GM06990 (cell line): ENCODE measurements around the gene PTRH1.

Experiments
- DNase-seq: peaks from one replicate; pipeline ENCODE4 v3.0.0-alpha.2; 2011; ENCODE audit not compliant: insufficient read length; ENCODE audit errors: extremely low read depth
- H3K27me3 ChIP-seq: replicated peaks from 2 replicates; pipeline ENCODE4 v1.6.0; 2011; ENCODE audit warnings: low read length; ENCODE audit not compliant: control insufficient read depth, insufficient read depth
- H3K36me3 ChIP-seq: 2 replicates; pipeline ENCODE4 v1.5.1; 2011; ENCODE audit warnings: low read length; ENCODE audit not compliant: control insufficient read depth, insufficient read depth
- H3K4me3 ChIP-seq: replicated peaks from 2 replicates; pipeline ENCODE4 v1.5.1; 2011; ENCODE audit warnings: low read depth, mild to moderate bottlenecking, control low read depth, low read length
- TF ChIP-seq, protein P1 (sequence below): IDR thresholded peaks from 2 replicates; pipeline ENCODE4 v1.5.1; 2011; ENCODE audit warnings: low read length, control low read depth, mild to moderate bottlenecking, inconsistent platforms; ENCODE audit not compliant: insufficient read depth, poor library complexity, severe bottlenecking

The PTRH1 gene

GRCh38 chr9:127730799-127731410 is 15.4 kb upstream of the PTRH1 start:
- peaks cover 2% of the 10 kb centered on the region; the same call in 1 of the 2 replicates for H3K36me3 ChIP-seq
- DNase-seq: no peak
- no peaks in the 10 kb centered on the region for H3K27me3 ChIP-seq
- no peak overlapping the region for H3K4me3 ChIP-seq
- TF ChIP-seq, protein P1, sequence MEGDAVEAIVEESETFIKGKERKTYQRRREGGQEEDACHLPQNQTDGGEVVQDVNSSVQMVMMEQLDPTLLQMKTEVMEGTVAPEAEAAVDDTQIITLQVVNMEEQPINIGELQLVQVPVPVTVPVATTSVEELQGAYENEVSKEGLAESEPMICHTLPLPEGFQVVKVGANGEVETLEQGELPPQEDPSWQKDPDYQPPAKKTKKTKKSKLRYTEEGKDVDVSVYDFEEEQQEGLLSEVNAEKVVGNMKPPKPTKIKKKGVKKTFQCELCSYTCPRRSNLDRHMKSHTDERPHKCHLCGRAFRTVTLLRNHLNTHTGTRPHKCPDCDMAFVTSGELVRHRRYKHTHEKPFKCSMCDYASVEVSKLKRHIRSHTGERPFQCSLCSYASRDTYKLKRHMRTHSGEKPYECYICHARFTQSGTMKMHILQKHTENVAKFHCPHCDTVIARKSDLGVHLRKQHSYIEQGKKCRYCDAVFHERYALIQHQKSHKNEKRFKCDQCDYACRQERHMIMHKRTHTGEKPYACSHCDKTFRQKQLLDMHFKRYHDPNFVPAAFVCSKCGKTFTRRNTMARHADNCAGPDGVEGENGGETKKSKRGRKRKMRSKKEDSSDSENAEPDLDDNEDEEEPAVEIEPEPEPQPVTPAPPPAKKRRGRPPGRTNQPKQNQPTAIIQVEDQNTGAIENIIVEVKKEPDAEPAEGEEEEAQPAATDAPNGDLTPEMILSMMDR: no peak

GRCh38 chr9:127730262-127730661 is 14.8 kb upstream of the PTRH1 start:
- no peak for DNase-seq
- TF ChIP-seq, protein P1: no peak
- H3K27me3 ChIP-seq: no peaks in the 10 kb centered on the region

GRCh38 chr9:127729522-127730256 is 14.2 kb upstream of the PTRH1 start:
- TF ChIP-seq, protein P1: no peak
- Histone ChIP-seq H3K27me3 (no peaks in the 10 kb centered on the region), H3K36me3 (peaks cover 2% of the 10 kb centered on the region; the same call in 1 of the 2 replicates), H3K4me3 (no peak overlapping the region)
- DNase-seq: no peak

More at GRCh38 chr9:127730262-127730661, 14.8 kb upstream of the PTRH1 start:
- no peak overlapping the region for H3K4me3 ChIP-seq
- peaks cover 2% of the 10 kb centered on the region; the same call in 1 of the 2 replicates for H3K36me3 ChIP-seq

- Histone ChIP-seq H3K4me3 (no peak overlapping the region), H3K36me3 (peaks cover 2% of the 10 kb centered on the region; the same call in 1 of the 2 replicates), H3K27me3 (no peaks in the 10 kb centered on the region)
- DNase-seq: no peak
- TF ChIP-seq, protein P1: no peak
Measured at GRCh38 chr9:127728808-127729207, 13.3 kb upstream of the PTRH1 start.

DNA sequence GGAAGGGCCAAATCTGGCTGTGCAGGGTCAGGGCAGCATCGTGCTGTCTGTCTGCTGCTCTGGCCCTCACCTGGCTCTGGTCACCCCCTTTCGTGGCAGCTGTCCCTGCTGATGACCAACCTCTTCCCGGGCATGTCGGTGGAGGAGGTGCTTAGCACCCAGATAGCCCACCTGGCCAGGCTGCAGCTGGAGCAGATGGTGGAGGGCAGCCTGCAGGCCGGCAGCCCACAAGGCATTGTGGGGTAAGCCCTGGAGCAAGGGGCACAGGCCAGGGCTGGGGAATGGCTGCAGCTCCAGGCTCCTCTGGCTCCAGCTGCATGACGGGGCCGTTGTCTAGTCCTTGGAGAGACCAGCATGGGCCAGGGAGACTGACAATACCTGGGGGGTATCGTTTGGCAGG is 11.4 kb upstream of the PTRH1 start:
- H3K27me3 ChIP-seq: no peaks in the 10 kb centered on the region
- TF ChIP-seq, protein P1: no peak
- DNase-seq: no peak
- peaks cover 2% of the 10 kb centered on the region; the same call in 1 of the 2 replicates for H3K36me3 ChIP-seq
- H3K4me3 ChIP-seq: no peak overlapping the region
